Fibroblast of pulmonary artery (primary cell): Measurements from ENCODE around the gene SETBP1.

Source experiments
- DNase-seq: peaks from one replicate; pipeline ENCODE4 v3.0.0-alpha.2; 2010; ENCODE audit warnings: low read depth
- H3K4me3 ChIP-seq: replicated peaks from 2 replicates; pipeline ENCODE4 v1.5.1; 2011; ENCODE audit warnings: low read depth, mild to moderate bottlenecking, control low read depth, low read length, moderate library complexity
- CTCF ChIP-seq: IDR thresholded peaks from 2 replicates; pipeline ENCODE4 v1.5.1; 2011; ENCODE audit warnings: mild to moderate bottlenecking, control low read depth, low read length, inconsistent platforms; ENCODE audit errors: missing control alignments

SETBP1 gene

GRCh38 chr18:45026162-45026561, 345.5 kb downstream of the SETBP1 start:
- no peak for DNase-seq
- H3K4me3 ChIP-seq, result no peak overlapping the region
- no peak for TF ChIP-seq CTCF

- H3K4me3 ChIP-seq, result no peak overlapping the region
- DNase-seq, result no peak
Observed at GRCh38 chr18:45034179-45034578, 353.5 kb downstream of the SETBP1 start.

GRCh38 chr18:45037618-45038017, 356.9 kb downstream of the SETBP1 start:
- DNase-seq, result no peak
- no peak for TF ChIP-seq CTCF
- no peak overlapping the region for H3K4me3 ChIP-seq

More at GRCh38 chr18:45034179-45034578, 353.5 kb downstream of the SETBP1 start:
- TF ChIP-seq CTCF, result no peak

- DNase-seq, result no peak
- TF ChIP-seq CTCF, result no peak
- no peak overlapping the region for H3K4me3 ChIP-seq
Observed at GRCh38 chr18:45039376-45039775, 358.7 kb downstream of the SETBP1 start.

- H3K4me3 ChIP-seq, result no peak overlapping the region
- no peak for TF ChIP-seq CTCF
- DNase-seq, result no peak
Observed at GRCh38 chr18:45040879-45041278, 360.2 kb downstream of the SETBP1 start.

- DNase-seq, result no peak
- no peak for TF ChIP-seq CTCF
- H3K4me3 ChIP-seq, result no peak overlapping the region
Observed at GRCh38 chr18:45044787-45045186, 364.1 kb downstream of the SETBP1 start.

GRCh38 chr18:45046228-45046627, 365.5 kb downstream of the SETBP1 start:
- TF ChIP-seq CTCF, result no peak
- no peak overlapping the region for H3K4me3 ChIP-seq
- no peak for DNase-seq
